AG04450 (cell line): Measurements from ENCODE around the gene CHRNA5. TPM values are rescaled to one million over a fixed set of nuclear protein-coding genes. Genes with fewer than 3 reads are reported as not detected.
"Not testable (repeated sequence)": the region's sequence is repeated elsewhere in the genome, so short reads cannot be mapped to it uniquely, and the experiment has no call there.

Experiments
- CTCF ChIA-PET: fragments of 300-600, 350-600 bp; formaldehyde crosslinking; extraction: SDS; loops from one replicate; lab custom pipeline; 2022; ENCODE audit warnings: antibody characterized with exemption, inconsistent platforms; lab: Charles Lee
- POLR2A ChIA-PET: fragments of 350-600 bp; formaldehyde crosslinking; extraction: SDS; loops from one replicate; lab custom pipeline; 2021; ENCODE audit warnings: antibody characterized with exemption, inconsistent platforms; lab: Yijun Ruan, JAX
- DNase-seq: peaks from one replicate; pipeline ENCODE4 v3.0.0-alpha.2; 2011; ENCODE audit warnings: low read depth, low spot score
- H3K27ac ChIP-seq: one replicate; pipeline ENCODE4 v1.5.1; 2012; ENCODE audit warnings: low read depth, low read length, control low read depth
- H3K27me3 ChIP-seq: one replicate; pipeline ENCODE4 v1.6.0; 2012; ENCODE audit warnings: low read length; ENCODE audit not compliant: control insufficient read depth, insufficient read depth
- H3K4me3 ChIP-seq: 2 replicates; pipeline ENCODE4 v1.5.1; 2011; ENCODE audit warnings: mild to moderate bottlenecking, low read depth, low read length, control low read depth
- H3K9me3 ChIP-seq: 2 replicates; pipeline ENCODE4 v1.5.1; 2012; ENCODE audit warnings: low read length; ENCODE audit not compliant: control insufficient read depth, insufficient read depth
- polyA plus RNA-seq: library from polyadenylated mRNA; depleted of rRNA; stranded (reverse); fragments of >200 nt; gene quantifications from 2 replicates; pipeline ENCODE4 v1.2.3, GENCODE V29; 2011
- TF ChIP-seq, protein P1 (sequence below): IDR thresholded peaks from 2 replicates; pipeline ENCODE4 v1.5.1; 2011; ENCODE audit warnings: low read depth, low read length, control low read depth, inconsistent platforms

The CHRNA5 gene
- polyA plus RNA-seq, 1 experiment, result 5.2 TPM

DNA sequence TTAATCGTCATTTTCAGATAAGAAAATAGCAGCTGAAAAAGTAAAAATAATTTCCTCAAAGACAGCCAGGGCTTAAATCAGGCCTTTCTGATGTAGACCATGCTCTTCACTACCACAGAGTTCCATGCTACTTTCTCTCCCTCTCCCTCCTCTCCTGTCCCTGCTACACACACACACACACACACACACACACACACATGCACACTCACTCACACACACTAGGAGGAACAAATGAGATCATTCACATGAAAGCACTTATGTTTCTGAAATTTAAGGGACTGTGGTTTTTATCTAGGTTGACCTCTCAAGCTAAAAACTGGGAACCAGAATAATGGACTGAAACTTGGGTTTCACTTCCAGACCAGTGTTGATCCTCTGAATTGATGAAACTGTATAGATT is 29.2 kb upstream of the CHRNA5 start:
- Histone ChIP-seq H3K27ac (no peak overlapping the region), H3K27me3 (no peaks in the 10 kb centered on the region), H3K9me3 (no peaks in the 10 kb centered on the region; the same call in 1 of the 2 replicates), H3K4me3 (no peak overlapping the region)
- CTCF ChIA-PET, result no interaction called here
- POLR2A ChIA-PET, result no interaction called here
- TF ChIP-seq, protein P1, sequence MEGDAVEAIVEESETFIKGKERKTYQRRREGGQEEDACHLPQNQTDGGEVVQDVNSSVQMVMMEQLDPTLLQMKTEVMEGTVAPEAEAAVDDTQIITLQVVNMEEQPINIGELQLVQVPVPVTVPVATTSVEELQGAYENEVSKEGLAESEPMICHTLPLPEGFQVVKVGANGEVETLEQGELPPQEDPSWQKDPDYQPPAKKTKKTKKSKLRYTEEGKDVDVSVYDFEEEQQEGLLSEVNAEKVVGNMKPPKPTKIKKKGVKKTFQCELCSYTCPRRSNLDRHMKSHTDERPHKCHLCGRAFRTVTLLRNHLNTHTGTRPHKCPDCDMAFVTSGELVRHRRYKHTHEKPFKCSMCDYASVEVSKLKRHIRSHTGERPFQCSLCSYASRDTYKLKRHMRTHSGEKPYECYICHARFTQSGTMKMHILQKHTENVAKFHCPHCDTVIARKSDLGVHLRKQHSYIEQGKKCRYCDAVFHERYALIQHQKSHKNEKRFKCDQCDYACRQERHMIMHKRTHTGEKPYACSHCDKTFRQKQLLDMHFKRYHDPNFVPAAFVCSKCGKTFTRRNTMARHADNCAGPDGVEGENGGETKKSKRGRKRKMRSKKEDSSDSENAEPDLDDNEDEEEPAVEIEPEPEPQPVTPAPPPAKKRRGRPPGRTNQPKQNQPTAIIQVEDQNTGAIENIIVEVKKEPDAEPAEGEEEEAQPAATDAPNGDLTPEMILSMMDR, result no peak
- no peak for DNase-seq

DNA sequence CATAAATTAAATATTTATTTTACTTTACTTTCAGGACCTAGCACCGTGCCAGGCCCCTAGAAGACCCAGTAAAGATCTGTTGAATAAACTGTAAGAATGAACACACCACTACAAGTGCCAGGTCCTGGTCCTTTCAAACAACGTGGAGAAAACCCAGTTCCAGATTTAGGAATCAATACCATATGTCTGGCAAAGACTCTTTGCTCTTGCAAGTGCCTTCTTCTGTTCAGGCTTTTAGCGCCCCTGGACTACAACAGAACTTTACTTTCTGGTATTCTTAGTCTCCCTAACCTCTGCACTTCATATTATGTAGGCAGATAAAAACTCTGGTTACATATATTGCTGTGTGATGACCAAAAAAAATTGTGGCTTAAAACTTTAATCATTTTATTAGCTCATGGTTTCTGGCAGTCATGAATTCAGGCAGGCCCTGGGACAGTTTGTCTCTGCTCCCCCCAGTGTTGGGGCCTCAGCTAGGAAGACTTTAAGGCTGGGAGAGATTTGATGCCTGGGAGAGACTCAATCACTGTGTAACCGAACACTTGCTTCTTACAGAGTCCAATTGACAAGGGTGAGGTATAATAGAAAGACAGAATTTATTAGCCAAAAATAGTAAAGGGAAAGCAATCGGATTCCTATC is 27.9 kb upstream of the CHRNA5 start:
- TF ChIP-seq, protein P1, result no peak
- CTCF ChIA-PET, result interaction anchor here (0.6 kb wide), 1 partner anchor 314 kb away, joined by 5 read pairs; no protein-coding TSS in a partner anchor
- Histone ChIP-seq H3K9me3 (no peaks in the 10 kb centered on the region; the same call in 1 of the 2 replicates), H3K27ac (no peak overlapping the region), H3K27me3 (no peaks in the 10 kb centered on the region), H3K4me3 (no peak overlapping the region)
- POLR2A ChIA-PET, result no interaction called here
- no peak for DNase-seq

- Histone ChIP-seq H3K4me3 (no peak overlapping the region), H3K27ac (no peak overlapping the region), H3K9me3 (no peaks in the 10 kb centered on the region; the same call in 1 of the 2 replicates), H3K27me3 (no peaks in the 10 kb centered on the region)
- CTCF ChIA-PET, result no interaction called here
- POLR2A ChIA-PET, result no interaction called here
- TF ChIP-seq, protein P1, result no peak
- DNase-seq, result no peak
Measured at GRCh38 chr15:78538358-78538757, 27.0 kb upstream of the CHRNA5 start.

DNA sequence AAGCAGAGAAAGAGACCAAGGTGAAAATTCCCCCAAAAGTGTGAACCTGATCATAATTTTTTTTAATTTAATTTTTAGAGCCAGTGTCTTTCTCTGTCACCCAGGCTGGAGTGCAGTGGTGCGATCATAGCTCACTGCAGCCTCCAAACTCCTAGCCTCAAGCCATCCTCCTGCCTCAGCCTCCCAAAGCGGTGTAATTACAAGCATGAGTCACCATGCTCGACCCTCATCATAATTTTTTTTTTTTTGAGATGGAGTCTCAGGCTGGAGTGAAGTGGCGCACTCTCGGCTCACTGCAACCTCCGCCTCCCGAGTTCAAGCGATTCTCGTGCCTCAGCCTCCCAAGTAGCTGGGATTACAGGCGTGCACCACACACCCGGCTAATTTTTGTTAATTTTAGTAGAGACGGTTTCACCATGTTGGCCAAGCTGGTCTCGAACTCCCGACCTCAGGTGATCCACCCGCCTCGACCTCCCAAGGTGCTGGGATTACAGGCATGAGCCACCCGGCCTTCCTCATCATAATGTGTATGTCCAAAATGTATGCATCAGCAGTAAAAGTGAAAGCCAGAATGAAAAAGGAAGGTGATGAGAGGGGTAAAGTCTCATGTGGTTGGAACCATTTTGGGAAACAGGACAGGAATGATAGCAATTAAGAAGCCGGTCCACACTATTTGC is 25.7 kb upstream of the CHRNA5 start:
- H3K4me3 ChIP-seq, result peak overlapping the region; percentile 90
- DNase-seq, H3K27me3 ChIP-seq, H3K9me3 ChIP-seq: not testable (repeated sequence)
- POLR2A ChIA-PET, result interaction anchor here (0.6 to 1.4 kb wide), 9 partner anchors 9 to 532 kb away, joined by 3 to 13 read pairs (median 3); partner anchors contain the start of gene IREB2
- peak overlapping the region; percentile 89 for H3K27ac ChIP-seq
- CTCF ChIA-PET, result interaction anchor here (0.9 to 1.2 kb wide), 3 partner anchors 9 to 26 kb away, joined by 3 to 4 read pairs (median 3); no protein-coding TSS in a partner anchor

- TF ChIP-seq, protein P1, result 0 out of 2 replicates have a peak, but pooled peaks have one; percentile 15
- Histone ChIP-seq H3K27ac (peak within 1 kb of the TSS; percentile 89), H3K9me3 (no peaks in the 10 kb centered on the region; the same call in 1 of the 2 replicates), H3K4me3 (peak within 1 kb of the TSS; percentile 90), H3K27me3 (no peaks in the 10 kb centered on the region)
- POLR2A ChIA-PET, result interaction anchor here (0.6 to 1.7 kb wide), 10 partner anchors 9 to 533 kb away, joined by 3 to 13 read pairs (median 3); partner anchors contain the start of genes CHRNA5 and IREB2
- DNase-seq, result peak; percentile 66
- CTCF ChIA-PET, result interaction anchor here (0.5 to 1.2 kb wide), 6 partner anchors 10 to 241 kb away, joined by 3 to 7 read pairs (median 4); partner anchors contain the start of gene SKIC8
Measured at GRCh38 chr15:78540141-78540870, 25.0 kb upstream of the CHRNA5 start, which contains the start of gene PSMA4. TSS of gene PSMA4 (plus strand) at chr15:78540444. CDS start at chr15:78541928, 1,484 bp downstream.
